HepG2 (cell line): Measurements from ENCODE around the gene C1orf87. TPM values are rescaled to one million over a fixed set of nuclear protein-coding genes. Genes with fewer than 3 reads are reported as not detected.

Experiments used
- ATAC-seq: fragments of 200-7000 bp; cut with Tn5 transposase; 3 replicates; pipeline ENCODE4 v1.9.1; 2020; ENCODE audit warnings: mild to moderate bottlenecking, moderate library complexity
- BruUV-seq: library from RNA; stranded (reverse); fragments of 400-500 nt; replicated peaks from 2 replicates; lab custom pipeline; 2021; lab: Mats Ljungman, UMichigan
- CTCF ChIA-PET: fragments of 300-600 bp; formaldehyde crosslinking; extraction: SDS; loops from one replicate; lab custom pipeline; 2021; ENCODE audit warnings: low total read pairs, inconsistent platforms, low intra/inter-chr PET ratio; lab: Yijun Ruan, JAX
- POLR2A ChIA-PET: fragments of 350-600 bp; sonication (Branson Sonifier 250); formaldehyde crosslinking; loops from one replicate; lab custom pipeline; 2020; ENCODE audit warnings: antibody characterized with exemption, inconsistent platforms; lab: Yijun Ruan, JAX
- DNase-seq: peaks from one replicate; pipeline ENCODE4 v3.0.0-alpha.2; 2015; ENCODE audit warnings: low spot score
- FAIRE-seq: peaks from 3 replicates; lab custom pipeline; 2011; peaks lifted over from hg19 to GRCh38; lab: Jason Lieb, UNC
- H2AFZ ChIP-seq: one replicate; pipeline ENCODE4 v1.6.1; 2011; ENCODE audit warnings: low read length, inconsistent platforms
- H3K27ac ChIP-seq: fragments of 300-600 bp; 3 replicates; pipeline ENCODE4 v1.8.0; 2011; ENCODE audit warnings: mixed run types, mild to moderate bottlenecking, mixed read lengths, low read length, inconsistent platforms; ENCODE audit not compliant: insufficient read depth; ENCODE audit errors: extremely low read length
- H3K27me3 ChIP-seq, 2 experiments: fragments of 200-600 bp in 1 of 2; 2 replicates in 1 of 2; 3 replicates in 1 of 2; pipeline versions ENCODE4 v1.6.0 to v1.8.0; 2011; ENCODE audit warnings: low read length in 2 of 2, mild to moderate bottlenecking in 2 of 2, moderate library complexity in 2 of 2, inconsistent platforms in 1 of 2; ENCODE audit not compliant: insufficient read depth in 2 of 2, control insufficient read depth in 1 of 2
- H3K36me3 ChIP-seq, 2 experiments: fragments of 200-600 bp in 1 of 2; replicated peaks in 1 of 2; 2 replicates in 1 of 2; 3 replicates in 1 of 2; pipeline versions ENCODE4 v1.5.1 to v1.8.0; 2011; ENCODE audit warnings: low read length in 2 of 2, inconsistent platforms in 1 of 2; ENCODE audit not compliant: insufficient read depth in 2 of 2, control insufficient read depth in 1 of 2
- H3K4me1 ChIP-seq: 2 replicates; pipeline ENCODE4 v1.5.1; 2012; ENCODE audit warnings: low read length, inconsistent platforms; ENCODE audit not compliant: insufficient read depth
- H3K4me2 ChIP-seq: 2 replicates; pipeline ENCODE4 v1.6.0; 2011; ENCODE audit warnings: low read depth, low read length, inconsistent platforms
- H3K4me3 ChIP-seq, 3 experiments: fragments of 200-600 bp in 1 of 3; sonication (generic), shearing (Covaris generic) in 1 of 3; replicated peaks in 1 of 3; 2 replicates each; pipeline ENCODE4 v1.5.1; 2011 to 2016; ENCODE audit warnings: low read length in 3 of 3, inconsistent platforms in 2 of 3, low read depth in 2 of 3, mild to moderate bottlenecking in 2 of 3, control low read depth in 1 of 3, mixed read lengths in 1 of 3; ENCODE audit not compliant: insufficient read depth in 1 of 3
- H3K79me2 ChIP-seq: one replicate; pipeline ENCODE4 v1.6.1; 2011; ENCODE audit warnings: low read length, inconsistent platforms; ENCODE audit not compliant: insufficient read depth
- H3K9ac ChIP-seq: 2 replicates; pipeline ENCODE4 v1.6.0; 2011; ENCODE audit warnings: mild to moderate bottlenecking, low read depth, low read length, inconsistent platforms; ENCODE audit not compliant: insufficient read depth
- H3K9me3 ChIP-seq: 2 replicates; pipeline ENCODE4 v1.5.1; 2012; ENCODE audit warnings: mild to moderate bottlenecking, low read length
- H4K20me1 ChIP-seq: 2 replicates; pipeline ENCODE4 v1.6.0; 2011; ENCODE audit warnings: inconsistent platforms, mild to moderate bottlenecking, low read length, moderate library complexity; ENCODE audit not compliant: insufficient read depth
- AGO1 ChIP-seq: fragments of 200-400 bp; formaldehyde crosslinking; IDR thresholded peaks from 2 replicates; pipeline ENCODE4 v1.6.1; 2017; ENCODE audit warnings: mild to moderate bottlenecking, low read depth, low read length, moderate library complexity; ENCODE audit not compliant: poor library complexity, severe bottlenecking
- FOXA1 ChIP-seq, 2 experiments: fragments of 450-650 bp in 1 of 2; sonication (generic) in 1 of 2; formaldehyde crosslinking in 1 of 2; IDR thresholded peaks; 2 replicates each; pipeline versions ENCODE4 v1.4.0 to v1.6.1; 2016 to 2020; ENCODE audit warnings: missing genetic modification reagents in 1 of 2
- KLF13 ChIP-seq: sonication (generic); formaldehyde crosslinking; IDR thresholded peaks from 2 replicates; pipeline ENCODE4 v1.4.0; 2020; ENCODE audit warnings: mild to moderate bottlenecking, missing genetic modification reagents
- PHB2 ChIP-seq: fragments of 450-650 bp; IDR thresholded peaks from 2 replicates; pipeline ENCODE4 v1.6.1; 2018; ENCODE audit not compliant: partially characterized antibody
- RXRB ChIP-seq: IDR thresholded peaks from 2 replicates; pipeline ENCODE4 v1.6.1; 2016; ENCODE audit warnings: borderline replicate concordance, missing genetic modification reagents, missing compliant biosample characterization
- SPEN ChIP-seq: sonication (generic); formaldehyde crosslinking; IDR thresholded peaks from 2 replicates; pipeline ENCODE4 v1.5.1; 2020; ENCODE audit warnings: low read depth, mild to moderate bottlenecking, missing genetic modification reagents
- ZKSCAN8 ChIP-seq: IDR thresholded peaks from 2 replicates; pipeline ENCODE4 v1.6.1; 2016; ENCODE audit warnings: borderline replicate concordance, missing genetic modification reagents, missing compliant biosample characterization
- ZNF430 ChIP-seq: sonication (generic); formaldehyde crosslinking; IDR thresholded peaks from 2 replicates; pipeline ENCODE4 v1.9.0; 2021; ENCODE audit warnings: mild to moderate bottlenecking, missing genetic modification reagents
- ZNF713 ChIP-seq: sonication (generic); formaldehyde crosslinking; IDR thresholded peaks from 2 replicates; pipeline ENCODE4 v1.4.0; 2020; ENCODE audit warnings: mild to moderate bottlenecking, missing genetic modification reagents
- ZSCAN9 ChIP-seq: IDR thresholded peaks from 2 replicates; pipeline ENCODE4 v1.6.1; 2016; ENCODE audit warnings: borderline replicate concordance
- WGBS: methylation state at CpG from one replicate; pipeline ENCODE4 v1.1.6; 2017; ENCODE audit warnings: low lambda C conversion rate; 5-methylcytosine and 5-hydroxymethylcytosine counted together
- in situ Hi-C: cut with HindIII; loops from 2 replicates; pipeline ENCODE4 v1.10.0; 2017; ENCODE audit warnings: low pct_unique_long_range_greater_than_20kb; ENCODE audit not compliant: extremely low pct_ligation_motif_present
- intact Hi-C: fragments of 100-400 bp; cut with micrococcal nuclease; formaldehyde crosslinking; loops from one replicate; pipeline ENCODE4 v1.10.0; 2022; ENCODE audit not compliant: unreplicated experiment
- polyA plus RNA-seq, 8 experiments: library from polyadenylated mRNA; depleted of rRNA in 3 of 8; stranded (reverse) in 7 of 8; unstranded in 1 of 8; fragments of >200 nt; fragmentation: Illumina TruSeq in 4 of 8; extraction: Trizol in 4 of 8; gene quantifications; 2 replicates each; pipeline versions ENCODE4 v1.2.1 to v1.2.3, GENCODE V29; 2011 to 2016; ENCODE audit warnings: low read depth in 4 of 8, missing spikeins in 1 of 8, mixed read lengths in 1 of 8; ENCODE audit not compliant: insufficient read depth in 1 of 8
- total RNA-seq, 5 experiments: library from RNA; depleted of rRNA; stranded (reverse); fragments of >200 nt; fragmentation: Illumina TruSeq; extraction: Trizol; gene quantifications; 2 replicates each; pipeline ENCODE4 v1.2.3, GENCODE V29; 2016; ENCODE audit warnings: low read depth in 1 of 5
- TF ChIP-seq, protein P1 (sequence below): sonication (generic); formaldehyde crosslinking; IDR thresholded peaks from 2 replicates; pipeline ENCODE4 v1.4.0; 2020; ENCODE audit warnings: missing genetic modification reagents
- TF ChIP-seq, protein P2 (sequence below): sonication (generic); formaldehyde crosslinking; IDR thresholded peaks from 2 replicates; pipeline ENCODE4 v1.5.0; 2020; ENCODE audit warnings: mild to moderate bottlenecking, missing genetic modification reagents, moderate library complexity
- TF ChIP-seq, protein P3 (sequence below): sonication (generic); formaldehyde crosslinking; IDR thresholded peaks from 2 replicates; pipeline ENCODE4 v1.4.0; 2020; ENCODE audit warnings: missing genetic modification reagents
- TF ChIP-seq, protein P4 (sequence below): sonication (generic); formaldehyde crosslinking; IDR thresholded peaks from 2 replicates; pipeline ENCODE4 v1.8.0; 2022; ENCODE audit warnings: missing genetic modification reagents, mild to moderate bottlenecking, moderate library complexity, borderline replicate concordance

Gene C1orf87
- total and polyA plus RNA-seq, 2 of the 13 experiments (the other 11 are each of a cell fraction or from before 2014, with no cell fraction given): not detected

DNA sequence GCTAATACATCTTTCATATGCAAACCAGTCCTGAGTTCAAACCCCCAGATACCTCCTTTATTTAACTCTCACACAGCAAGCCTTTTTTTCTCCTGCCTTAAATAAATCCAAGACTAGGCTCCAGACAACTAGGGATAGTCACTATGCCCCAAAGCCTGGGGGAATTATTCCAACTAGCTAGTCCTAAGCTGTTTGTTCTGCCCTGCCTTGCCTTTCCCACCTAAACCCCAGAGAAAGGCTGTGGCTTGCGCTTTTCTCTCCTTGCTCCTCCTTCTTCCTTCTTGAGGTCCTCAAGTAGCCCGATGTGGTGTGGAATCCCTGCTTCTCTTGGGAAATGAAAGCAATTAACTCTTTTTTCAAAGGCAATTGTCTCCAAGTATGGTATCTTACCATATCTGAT, 31.8 kb downstream of the C1orf87 start:
- Histone ChIP-seq H3K4me3 (no peak overlapping the region), H3K27me3 (no peaks in the 10 kb centered on the region; a peak in 1 of 5 replicates), H2AFZ (no peak overlapping the region), H3K9me3 (no peaks in the 10 kb centered on the region), H3K79me2 (no peaks in the 10 kb centered on the region), H3K4me1 (no peaks in the 10 kb centered on the region), H4K20me1 (no peaks in the 10 kb centered on the region), H3K36me3 (no peaks in the 10 kb centered on the region), H3K4me2 (no peak overlapping the region), H3K27ac (no peak overlapping the region), H3K9ac (no peak overlapping the region)
- in situ Hi-C loops: no loop called here
- DNase-seq: no peak
- ChIA-PET CTCF (no interaction called here), POLR2A (no interaction called here)
- BruUV-seq: no TSS peak
- intact Hi-C loops: no loop called here
- FAIRE-seq: no peak
- no peak for ATAC-seq
- 16% methylated on average over 2 of the region's 2 CpGs for WGBS
- no peak for TF ChIP-seq ZNF430 (CRISPR knock-in tag)
- no peak for TF ChIP-seq SPEN (CRISPR knock-in tag)
- no peak for TF ChIP-seq RXRB (CRISPR knock-in tag)
- TF ChIP-seq AGO1: no peak
- TF ChIP-seq, protein P1, sequence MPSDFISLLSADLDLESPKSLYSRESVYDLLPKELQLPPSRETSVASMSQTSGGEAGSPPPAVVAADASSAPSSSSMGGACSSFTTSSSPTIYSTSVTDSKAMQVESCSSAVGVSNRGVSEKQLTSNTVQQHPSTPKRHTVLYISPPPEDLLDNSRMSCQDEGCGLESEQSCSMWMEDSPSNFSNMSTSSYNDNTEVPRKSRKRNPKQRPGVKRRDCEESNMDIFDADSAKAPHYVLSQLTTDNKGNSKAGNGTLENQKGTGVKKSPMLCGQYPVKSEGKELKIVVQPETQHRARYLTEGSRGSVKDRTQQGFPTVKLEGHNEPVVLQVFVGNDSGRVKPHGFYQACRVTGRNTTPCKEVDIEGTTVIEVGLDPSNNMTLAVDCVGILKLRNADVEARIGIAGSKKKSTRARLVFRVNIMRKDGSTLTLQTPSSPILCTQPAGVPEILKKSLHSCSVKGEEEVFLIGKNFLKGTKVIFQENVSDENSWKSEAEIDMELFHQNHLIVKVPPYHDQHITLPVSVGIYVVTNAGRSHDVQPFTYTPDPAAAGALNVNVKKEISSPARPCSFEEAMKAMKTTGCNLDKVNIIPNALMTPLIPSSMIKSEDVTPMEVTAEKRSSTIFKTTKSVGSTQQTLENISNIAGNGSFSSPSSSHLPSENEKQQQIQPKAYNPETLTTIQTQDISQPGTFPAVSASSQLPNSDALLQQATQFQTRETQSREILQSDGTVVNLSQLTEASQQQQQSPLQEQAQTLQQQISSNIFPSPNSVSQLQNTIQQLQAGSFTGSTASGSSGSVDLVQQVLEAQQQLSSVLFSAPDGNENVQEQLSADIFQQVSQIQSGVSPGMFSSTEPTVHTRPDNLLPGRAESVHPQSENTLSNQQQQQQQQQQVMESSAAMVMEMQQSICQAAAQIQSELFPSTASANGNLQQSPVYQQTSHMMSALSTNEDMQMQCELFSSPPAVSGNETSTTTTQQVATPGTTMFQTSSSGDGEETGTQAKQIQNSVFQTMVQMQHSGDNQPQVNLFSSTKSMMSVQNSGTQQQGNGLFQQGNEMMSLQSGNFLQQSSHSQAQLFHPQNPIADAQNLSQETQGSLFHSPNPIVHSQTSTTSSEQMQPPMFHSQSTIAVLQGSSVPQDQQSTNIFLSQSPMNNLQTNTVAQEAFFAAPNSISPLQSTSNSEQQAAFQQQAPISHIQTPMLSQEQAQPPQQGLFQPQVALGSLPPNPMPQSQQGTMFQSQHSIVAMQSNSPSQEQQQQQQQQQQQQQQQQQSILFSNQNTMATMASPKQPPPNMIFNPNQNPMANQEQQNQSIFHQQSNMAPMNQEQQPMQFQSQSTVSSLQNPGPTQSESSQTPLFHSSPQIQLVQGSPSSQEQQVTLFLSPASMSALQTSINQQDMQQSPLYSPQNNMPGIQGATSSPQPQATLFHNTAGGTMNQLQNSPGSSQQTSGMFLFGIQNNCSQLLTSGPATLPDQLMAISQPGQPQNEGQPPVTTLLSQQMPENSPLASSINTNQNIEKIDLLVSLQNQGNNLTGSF (CRISPR knock-in tag): no peak
- no peak for TF ChIP-seq FOXA1 (IDR thresholded peaks at IDR 0.05)
- no peak for TF ChIP-seq FOXA1 (CRISPR knock-in tag; IDR thresholded peaks at IDR 0.05)
- TF ChIP-seq ZNF713 (CRISPR knock-in tag): no peak
- TF ChIP-seq PHB2: no peak
- TF ChIP-seq, protein P2, sequence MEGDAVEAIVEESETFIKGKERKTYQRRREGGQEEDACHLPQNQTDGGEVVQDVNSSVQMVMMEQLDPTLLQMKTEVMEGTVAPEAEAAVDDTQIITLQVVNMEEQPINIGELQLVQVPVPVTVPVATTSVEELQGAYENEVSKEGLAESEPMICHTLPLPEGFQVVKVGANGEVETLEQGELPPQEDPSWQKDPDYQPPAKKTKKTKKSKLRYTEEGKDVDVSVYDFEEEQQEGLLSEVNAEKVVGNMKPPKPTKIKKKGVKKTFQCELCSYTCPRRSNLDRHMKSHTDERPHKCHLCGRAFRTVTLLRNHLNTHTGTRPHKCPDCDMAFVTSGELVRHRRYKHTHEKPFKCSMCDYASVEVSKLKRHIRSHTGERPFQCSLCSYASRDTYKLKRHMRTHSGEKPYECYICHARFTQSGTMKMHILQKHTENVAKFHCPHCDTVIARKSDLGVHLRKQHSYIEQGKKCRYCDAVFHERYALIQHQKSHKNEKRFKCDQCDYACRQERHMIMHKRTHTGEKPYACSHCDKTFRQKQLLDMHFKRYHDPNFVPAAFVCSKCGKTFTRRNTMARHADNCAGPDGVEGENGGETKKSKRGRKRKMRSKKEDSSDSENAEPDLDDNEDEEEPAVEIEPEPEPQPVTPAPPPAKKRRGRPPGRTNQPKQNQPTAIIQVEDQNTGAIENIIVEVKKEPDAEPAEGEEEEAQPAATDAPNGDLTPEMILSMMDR (CRISPR knock-in tag): no peak
- TF ChIP-seq, protein P3, sequence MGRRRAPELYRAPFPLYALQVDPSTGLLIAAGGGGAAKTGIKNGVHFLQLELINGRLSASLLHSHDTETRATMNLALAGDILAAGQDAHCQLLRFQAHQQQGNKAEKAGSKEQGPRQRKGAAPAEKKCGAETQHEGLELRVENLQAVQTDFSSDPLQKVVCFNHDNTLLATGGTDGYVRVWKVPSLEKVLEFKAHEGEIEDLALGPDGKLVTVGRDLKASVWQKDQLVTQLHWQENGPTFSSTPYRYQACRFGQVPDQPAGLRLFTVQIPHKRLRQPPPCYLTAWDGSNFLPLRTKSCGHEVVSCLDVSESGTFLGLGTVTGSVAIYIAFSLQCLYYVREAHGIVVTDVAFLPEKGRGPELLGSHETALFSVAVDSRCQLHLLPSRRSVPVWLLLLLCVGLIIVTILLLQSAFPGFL (CRISPR knock-in tag): no peak
- no peak for TF ChIP-seq KLF13 (CRISPR knock-in tag)
- no peak for TF ChIP-seq ZKSCAN8 (CRISPR knock-in tag)
- TF ChIP-seq, protein P4, sequence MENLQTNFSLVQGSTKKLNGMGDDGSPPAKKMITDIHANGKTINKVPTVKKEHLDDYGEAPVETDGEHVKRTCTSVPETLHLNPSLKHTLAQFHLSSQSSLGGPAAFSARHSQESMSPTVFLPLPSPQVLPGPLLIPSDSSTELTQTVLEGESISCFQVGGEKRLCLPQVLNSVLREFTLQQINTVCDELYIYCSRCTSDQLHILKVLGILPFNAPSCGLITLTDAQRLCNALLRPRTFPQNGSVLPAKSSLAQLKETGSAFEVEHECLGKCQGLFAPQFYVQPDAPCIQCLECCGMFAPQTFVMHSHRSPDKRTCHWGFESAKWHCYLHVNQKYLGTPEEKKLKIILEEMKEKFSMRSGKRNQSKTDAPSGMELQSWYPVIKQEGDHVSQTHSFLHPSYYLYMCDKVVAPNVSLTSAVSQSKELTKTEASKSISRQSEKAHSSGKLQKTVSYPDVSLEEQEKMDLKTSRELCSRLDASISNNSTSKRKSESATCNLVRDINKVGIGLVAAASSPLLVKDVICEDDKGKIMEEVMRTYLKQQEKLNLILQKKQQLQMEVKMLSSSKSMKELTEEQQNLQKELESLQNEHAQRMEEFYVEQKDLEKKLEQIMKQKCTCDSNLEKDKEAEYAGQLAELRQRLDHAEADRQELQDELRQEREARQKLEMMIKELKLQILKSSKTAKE: no peak
- no peak for TF ChIP-seq ZSCAN9
